NCI-H1417 (cell line): ENCODE results near the gene ECT2.
"Not testable (repeated sequence)": the region's sequence is repeated elsewhere in the genome, so short reads cannot be mapped to it uniquely, and the experiment has no call there.

ENCODE experiments used
- DNase-seq, 3 experiments: peaks; one replicate each; lab custom pipeline; 2025; lab: John Stamatoyannopoulos, UW

The ECT2 gene

GRCh38 chr3:172813462-172813861 is 62.9 kb downstream of the ECT2 start:
- DNase-seq: no peak

DNA sequence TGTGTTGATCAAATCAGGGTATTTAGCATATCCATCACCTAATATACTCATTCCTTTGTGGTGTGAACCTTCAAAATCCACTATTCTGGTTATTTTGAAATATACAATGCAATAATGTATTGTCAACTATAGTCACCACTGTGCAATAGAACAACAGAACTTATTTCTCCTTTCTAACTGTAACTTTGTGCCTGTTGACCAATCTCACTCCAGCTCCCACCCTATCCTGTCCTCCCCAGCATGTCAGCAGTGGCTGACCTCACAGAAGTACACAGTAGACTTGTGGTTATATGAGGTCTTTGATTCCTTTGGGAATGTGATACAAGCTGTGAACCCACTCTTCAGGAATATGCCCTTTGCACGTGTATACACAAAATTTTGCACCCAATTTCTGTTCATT is 64.2 kb downstream of the ECT2 start:
- DNase-seq: no peak

DNA sequence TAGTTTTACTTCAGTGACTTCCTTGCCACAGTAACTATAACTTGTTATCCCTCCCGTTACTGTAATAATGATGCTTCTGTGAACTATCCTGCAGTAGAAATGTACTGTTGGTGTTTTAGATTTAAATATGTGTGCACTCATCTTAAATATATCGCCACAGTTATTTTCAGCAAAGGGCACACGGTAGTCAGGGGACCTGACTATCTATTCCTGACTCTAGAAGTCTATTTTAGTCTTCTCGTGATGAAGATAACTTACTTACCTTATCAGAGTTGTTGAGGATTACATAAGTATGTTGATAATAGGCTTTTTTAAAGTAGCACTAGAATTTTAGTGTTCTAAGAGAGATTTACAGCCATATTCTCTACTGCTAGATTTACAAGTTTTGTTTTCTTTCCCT is 65.3 kb downstream of the ECT2 start:
- no peak for DNase-seq

- no peak for DNase-seq
Observed at GRCh38 chr3:172816281-172816680, 65.8 kb downstream of the ECT2 start.

- no peak for DNase-seq
Observed at GRCh38 chr3:172816968-172817367, 66.4 kb downstream of the ECT2 start.

DNA sequence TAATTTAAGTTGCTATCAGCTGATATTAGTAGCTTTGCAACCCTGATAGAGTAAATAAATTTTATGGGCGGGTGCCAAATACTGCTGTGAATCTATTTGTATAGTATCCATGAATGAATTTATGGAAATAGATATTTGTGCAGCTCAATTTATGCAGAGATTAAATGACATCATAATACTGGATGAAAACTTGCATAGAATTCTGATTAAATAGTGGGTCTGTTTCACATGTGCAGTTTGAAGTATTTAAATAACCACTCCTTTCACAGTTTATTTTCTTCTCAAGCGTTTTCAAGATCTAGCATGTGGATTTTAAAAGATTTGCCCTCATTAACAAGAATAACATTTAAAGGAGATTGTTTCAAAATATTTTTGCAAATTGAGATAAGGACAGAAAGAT is 70.0 kb downstream of the ECT2 start:
- DNase-seq: peak in 1 of 3 experiments; percentile 27

GRCh38 chr3:172824229-172824628 is 73.7 kb downstream of the ECT2 start:
- DNase-seq: peak in 1 of 3 experiments; percentile 64

DNA sequence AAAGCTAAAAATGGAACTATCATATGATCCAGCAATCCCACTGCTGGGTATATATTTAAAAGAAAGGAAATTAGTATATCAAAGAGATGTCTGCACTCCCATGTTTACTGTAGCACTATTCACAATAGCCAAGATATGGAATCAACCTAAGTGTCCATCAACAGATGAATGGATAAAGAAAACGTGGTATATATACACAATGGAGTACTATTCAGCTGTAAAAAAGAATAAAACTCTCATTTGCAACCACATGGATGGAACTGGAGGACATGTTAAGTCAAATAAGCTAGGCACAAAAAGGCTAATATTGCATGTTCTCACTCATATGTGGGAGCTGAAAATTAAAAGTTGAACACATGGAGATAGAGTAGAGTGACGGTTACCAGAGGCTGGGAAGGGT is 76.7 kb downstream of the ECT2 start:
- DNase-seq: not testable (repeated sequence)

GRCh38 chr3:172832983-172833382 is 82.5 kb downstream of the ECT2 start:
- no peak for DNase-seq

DNA sequence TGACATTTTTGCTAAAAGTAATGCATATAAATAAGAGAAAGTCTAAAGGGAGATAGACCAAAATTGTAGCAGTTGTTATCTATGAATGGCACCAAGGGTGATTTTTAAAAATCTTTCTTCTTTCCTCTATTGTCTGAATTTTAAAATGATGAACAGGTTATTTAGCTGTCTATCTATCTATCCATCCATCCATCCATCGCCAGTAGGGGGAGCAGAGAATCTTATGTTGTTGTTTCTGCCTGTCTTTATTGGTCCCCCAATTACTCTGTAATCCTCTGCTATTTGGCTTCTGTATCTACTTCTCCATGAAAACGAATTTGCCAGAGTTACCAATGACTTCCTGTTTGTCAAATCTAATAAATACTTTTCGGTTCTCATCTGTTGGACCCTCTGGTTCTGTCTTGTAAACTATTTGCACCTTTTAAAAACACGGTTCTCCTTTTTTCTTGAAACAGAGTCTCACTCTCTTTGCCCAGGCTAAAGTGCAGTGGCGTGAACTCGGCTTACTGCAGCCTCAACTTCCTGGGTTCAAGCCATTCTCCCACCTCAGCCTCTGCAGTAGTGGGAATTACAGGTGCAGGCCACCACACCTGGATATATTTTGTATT is 86.0 kb downstream of the ECT2 start:
- peak; percentile 34 to 80 (median 50) for DNase-seq

- no peak for DNase-seq
Observed at GRCh38 chr3:172839679-172840078, 89.2 kb downstream of the ECT2 start.

- no peak for DNase-seq
Observed at GRCh38 chr3:172840463-172840862, 89.9 kb downstream of the ECT2 start.

GRCh38 chr3:172840913-172841312 is 90.4 kb downstream of the ECT2 start:
- no peak for DNase-seq

GRCh38 chr3:172844428-172844827 is 93.9 kb downstream of the ECT2 start:
- DNase-seq: no peak

DNA sequence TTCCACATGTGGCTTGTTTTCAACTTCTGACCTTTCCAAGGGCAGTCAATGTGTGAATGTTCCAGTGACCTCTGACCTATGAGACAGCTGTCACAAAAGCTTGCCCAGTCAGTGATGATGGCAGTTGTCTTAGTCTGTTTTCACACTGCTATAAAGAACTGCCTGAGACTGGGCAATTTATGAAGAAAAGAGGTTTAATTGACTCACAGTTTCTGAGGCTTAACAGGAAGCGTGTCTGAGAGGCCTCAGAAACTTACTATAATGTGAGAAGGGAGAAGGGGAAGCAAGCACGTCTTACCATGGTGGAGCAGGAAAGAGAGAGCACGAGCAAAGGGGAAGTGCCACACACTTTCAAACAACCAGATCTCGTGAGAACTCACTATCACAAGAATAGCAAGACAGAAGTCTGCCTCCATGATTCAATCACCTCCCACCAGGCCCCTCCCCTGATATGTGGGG is 95.6 kb downstream of the ECT2 start:
- no peak for DNase-seq

GRCh38 chr3:172846706-172847105 is 96.2 kb downstream of the ECT2 start:
- peak in 1 of 3 experiments; percentile 7 for DNase-seq

DNA sequence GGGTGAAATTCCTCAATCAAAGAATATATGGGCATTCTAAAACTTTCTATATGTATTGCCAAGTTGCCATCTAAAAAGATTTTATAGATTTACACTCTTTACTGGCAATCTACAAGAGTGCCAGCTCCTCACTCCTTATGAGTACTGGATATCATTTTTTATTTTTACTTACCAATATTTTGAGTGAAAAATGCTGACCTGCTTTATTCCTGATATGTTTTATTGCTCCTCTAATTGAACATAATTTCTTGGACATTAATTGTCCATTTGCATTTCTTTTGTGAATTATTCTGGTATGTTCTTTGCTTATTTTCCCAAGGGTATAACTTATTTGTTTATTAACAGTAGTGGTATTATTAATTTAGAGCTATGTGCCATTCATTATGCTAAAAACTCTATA is 96.8 kb downstream of the ECT2 start:
- DNase-seq: no peak

DNA sequence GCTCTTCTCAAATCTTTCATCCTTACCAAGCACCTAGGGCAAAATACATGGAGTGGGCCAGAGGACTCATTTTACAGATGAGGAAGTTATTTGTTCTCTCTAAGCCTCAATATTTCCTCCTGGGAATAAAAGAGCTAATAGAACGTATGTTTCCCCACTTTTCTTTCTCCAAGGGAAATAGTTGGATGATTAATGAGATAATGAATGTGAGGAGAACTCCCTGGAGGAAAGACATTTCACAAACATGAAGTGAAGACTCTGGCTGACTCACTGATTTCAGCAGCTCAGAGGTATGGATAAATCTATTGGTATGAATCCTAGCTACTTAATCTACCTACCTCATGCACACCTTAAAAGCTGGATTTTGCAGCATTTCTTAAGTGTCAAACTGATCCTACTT is 98.4 kb downstream of the ECT2 start:
- DNase-seq: peak in 1 of 3 experiments; percentile 22

- no peak for DNase-seq
Observed at GRCh38 chr3:172853005-172853404, 102.5 kb downstream of the ECT2 start.

DNA sequence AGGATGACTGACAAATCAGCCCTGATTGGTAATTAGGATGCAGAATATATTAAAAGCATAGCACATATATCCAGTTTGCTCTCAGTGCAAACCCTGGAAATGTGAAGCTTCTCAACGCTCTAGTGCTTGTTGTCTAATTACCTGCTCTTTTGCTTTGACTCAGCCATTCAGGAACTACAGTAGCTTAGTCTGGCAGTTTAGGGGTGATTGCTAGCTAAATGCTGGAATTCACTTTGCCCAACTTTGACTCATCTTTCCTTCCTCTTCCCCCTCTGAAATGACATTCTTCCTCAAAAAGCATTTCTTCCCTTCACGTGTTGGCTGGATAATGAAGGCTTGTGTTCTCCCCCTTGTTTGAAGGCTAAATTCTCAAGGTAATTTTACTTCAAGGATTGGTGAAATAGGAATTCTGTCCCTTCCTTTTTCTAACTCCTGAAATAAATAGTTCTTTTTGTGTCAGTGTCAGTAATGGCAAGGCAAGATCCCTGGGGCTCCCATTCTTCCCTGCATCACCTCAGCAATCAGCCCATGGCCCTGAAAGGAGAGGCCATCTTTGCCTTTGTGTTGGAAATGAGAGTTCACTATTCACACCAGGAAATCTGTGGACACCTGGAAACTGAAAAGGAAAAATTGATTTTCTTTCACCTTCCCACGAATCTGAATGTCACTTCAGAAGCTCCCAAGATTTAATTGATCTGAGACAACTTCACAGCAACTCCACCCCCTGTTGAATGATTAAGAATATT is 103.6 kb downstream of the ECT2 start:
- no peak for DNase-seq

DNA sequence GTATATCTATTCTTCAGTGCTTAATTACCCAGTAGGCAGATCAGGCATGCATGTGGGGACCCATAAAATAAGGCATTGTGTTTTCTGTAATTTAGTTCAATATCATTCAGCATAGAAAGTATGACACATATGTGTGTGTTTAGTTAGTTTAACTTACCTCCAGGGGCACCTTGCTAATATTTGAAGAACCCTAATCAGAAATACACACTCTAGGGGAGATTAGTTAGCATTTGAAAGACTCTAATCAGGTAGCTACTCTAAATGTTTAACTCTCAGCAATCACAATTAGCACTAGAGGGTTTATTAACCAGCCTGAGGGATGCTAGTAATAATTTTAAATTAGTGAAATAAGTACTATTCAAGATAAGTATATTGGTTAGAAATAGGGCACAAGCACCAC is 104.5 kb downstream of the ECT2 start:
- peak in 1 of 3 experiments; percentile 23 for DNase-seq

DNA sequence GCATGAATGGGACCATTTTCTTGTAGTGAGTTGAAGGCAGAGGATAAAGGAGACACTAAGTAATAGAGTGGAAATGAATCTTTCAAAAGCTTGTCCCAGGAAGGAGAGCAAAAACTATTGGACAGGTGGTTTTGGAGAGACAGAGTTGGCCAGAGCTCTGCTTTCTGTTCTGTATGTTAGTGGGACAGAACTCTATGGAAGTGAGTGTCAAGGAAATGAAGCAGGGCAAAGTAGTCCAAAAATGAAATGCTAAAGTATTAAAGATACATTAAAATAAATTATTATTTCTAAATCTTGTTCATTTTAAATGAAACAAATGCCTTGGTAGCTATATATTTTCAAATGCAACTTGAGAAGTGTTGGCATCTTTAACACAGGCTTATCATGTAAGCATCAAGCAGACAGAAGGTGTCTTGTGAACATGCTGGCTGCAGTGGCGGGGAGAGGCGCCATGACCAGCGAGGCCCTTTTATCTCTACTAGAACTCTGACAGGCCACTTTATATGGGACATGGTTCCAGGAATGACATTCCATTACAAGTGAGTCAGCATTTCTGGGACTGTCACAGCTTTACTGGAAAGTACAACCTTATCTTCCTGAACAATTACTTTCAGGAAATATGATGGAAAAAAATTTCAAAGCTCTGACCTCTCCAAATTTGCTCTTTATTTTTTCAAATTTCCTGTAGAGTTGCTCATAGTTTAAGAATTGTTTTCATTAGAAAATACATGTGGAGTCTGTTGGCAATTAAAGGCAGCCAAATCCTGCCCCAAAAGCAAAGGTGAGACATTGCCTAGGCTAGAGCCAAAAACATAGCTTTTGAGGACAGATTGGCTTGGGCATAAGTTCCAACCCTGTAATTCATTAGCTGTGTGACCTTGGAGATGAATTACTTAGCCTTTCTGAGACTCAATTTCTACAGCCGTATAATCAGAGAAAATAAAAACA is 106.5 kb downstream of the ECT2 start:
- DNase-seq: no peak

DNA sequence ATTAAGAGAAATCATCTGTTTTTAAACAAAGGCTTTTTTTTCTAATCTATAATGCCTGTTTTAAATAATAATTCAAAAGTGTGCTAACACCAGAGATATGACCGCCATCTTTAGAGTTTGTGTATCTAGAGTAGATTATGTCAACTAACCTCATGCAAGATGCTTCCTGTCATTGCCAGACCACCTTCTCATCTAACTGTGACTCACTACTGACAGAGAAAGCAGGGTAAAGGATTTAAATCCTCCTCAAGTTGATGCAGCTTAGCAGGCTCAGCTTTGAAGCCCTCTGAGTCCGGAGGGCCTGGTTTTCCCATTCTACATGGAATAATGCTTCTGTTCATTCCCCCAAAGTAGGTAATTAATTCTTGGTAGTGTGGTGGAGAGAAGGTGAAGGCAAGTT is 108.5 kb downstream of the ECT2 start:
- no peak for DNase-seq
